ENCODE data around the gene PRKG1. TPM values are rescaled to one million over a fixed set of nuclear protein-coding genes. Genes with fewer than 3 reads are reported as not detected.

PRKG1 gene
- total and polyA plus RNA-seq, 7 donors, result 4.5 to 49.0 (median 31.7) TPM

GRCh38 chr10:51653025-51653424 is 578.7 kb downstream of the PRKG1 start:
- H3K36me3 ChIP-seq (ENCODE audit: insufficient read depth in 1 of 2, low read depth in 1 of 2), result no peaks in the 10 kb centered on the region
- DNase-seq (no peak), ATAC-seq (peak in 3 of 4 donors; percentile 46 to 55 (median 49))
- peak overlapping the region; percentile 44 for H3K27ac ChIP-seq
- TF ChIP-seq CTCF (IDR thresholded peaks at IDR 0.05), result no peak
- intact Hi-C loops (cut with DNase I), result no loop called here
- H3K9me3 ChIP-seq, result no peaks in the 10 kb centered on the region
- H3K27me3 ChIP-seq (ENCODE audit: insufficient read depth in 3 of 3, low read length in 2 of 3), result no peaks in the 10 kb centered on the region
- no peak overlapping the region for H3K4me3 ChIP-seq
- H3K4me1 ChIP-seq, result peaks cover 50% of the 10 kb centered on the region

GRCh38 chr10:51654918-51655317 is 580.6 kb downstream of the PRKG1 start:
- no peak for TF ChIP-seq CTCF (IDR thresholded peaks at IDR 0.05)
- Histone ChIP-seq H3K27ac (no peak overlapping the region), H3K36me3 (ENCODE audit: insufficient read depth in 1 of 2, low read depth in 1 of 2) (no peaks in the 10 kb centered on the region), H3K27me3 (ENCODE audit: insufficient read depth in 3 of 3, low read length in 2 of 3) (no peaks in the 10 kb centered on the region), H3K4me3 (no peak overlapping the region), H3K4me1 (peaks cover 50% of the 10 kb centered on the region), H3K9me3 (no peaks in the 10 kb centered on the region)
- ATAC-seq (no peak), DNase-seq (no peak)
- intact Hi-C loops (cut with DNase I), result no loop called here
- WGBS, 3 donors, result 20 to 32% (median 25%) methylated on average over 1 of the region's 1 CpG

- Histone ChIP-seq H3K27me3 (ENCODE audit: insufficient read depth in 3 of 3, low read length in 2 of 3) (no peaks in the 10 kb centered on the region), H3K4me1 (peaks cover 50% of the 10 kb centered on the region), H3K36me3 (ENCODE audit: insufficient read depth in 1 of 2, low read depth in 1 of 2) (no peaks in the 10 kb centered on the region), H3K9me3 (no peaks in the 10 kb centered on the region), H3K4me3 (no peak overlapping the region), H3K27ac (peak overlapping the region; percentile 12)
- no peak for ATAC-seq
- no peak for TF ChIP-seq CTCF (IDR thresholded peaks at IDR 0.05)
- intact Hi-C loops (cut with DNase I), result no loop called here
- DNase-seq, result no peak
- WGBS, 3 donors, result 60 to 79% (median 61%) methylated on average over 3 of the region's 3 CpGs
Observed at GRCh38 chr10:51656503-51656902, 582.2 kb downstream of the PRKG1 start.

GRCh38 chr10:51658000-51658399 is 583.7 kb downstream of the PRKG1 start:
- intact Hi-C loops (cut with DNase I), result no loop called here
- no peak overlapping the region for H3K4me3 ChIP-seq
- WGBS, 3 donors, result 23 to 44% (median 32%) methylated on average over 2 of the region's 2 CpGs
- no peaks in the 10 kb centered on the region for H3K36me3 ChIP-seq (ENCODE audit: insufficient read depth in 1 of 2, low read depth in 1 of 2)
- ATAC-seq (peak in 1 of 4 donors; percentile 35), DNase-seq (no peak)
- no peak overlapping the region for H3K27ac ChIP-seq
- peaks cover 45% of the 10 kb centered on the region for H3K4me1 ChIP-seq
- H3K27me3 ChIP-seq (ENCODE audit: insufficient read depth in 3 of 3, low read length in 2 of 3), result no peaks in the 10 kb centered on the region
- H3K9me3 ChIP-seq, result no peaks in the 10 kb centered on the region
- no peak for TF ChIP-seq CTCF (IDR thresholded peaks at IDR 0.05)

GRCh38 chr10:51659344-51659743 is 585.1 kb downstream of the PRKG1 start:
- no peaks in the 10 kb centered on the region for H3K27me3 ChIP-seq (ENCODE audit: insufficient read depth in 3 of 3, low read length in 2 of 3)
- intact Hi-C loops (cut with DNase I), result no loop called here
- no peaks in the 10 kb centered on the region for H3K36me3 ChIP-seq (ENCODE audit: insufficient read depth in 1 of 2, low read depth in 1 of 2)

More at GRCh38 chr10:51659344-51659743, 585.1 kb downstream of the PRKG1 start:
- no peak for TF ChIP-seq CTCF (IDR thresholded peaks at IDR 0.05)
- ATAC-seq, result no peak
- 66 to 96% (median 68%) methylated on average over 1 of the region's 1 CpG for WGBS, 3 donors
- peaks cover 32% of the 10 kb centered on the region for H3K4me1 ChIP-seq
- no peak for DNase-seq
- no peak overlapping the region for H3K27ac ChIP-seq
- H3K4me3 ChIP-seq, result no peak overlapping the region
- no peaks in the 10 kb centered on the region for H3K9me3 ChIP-seq
